ENCODE measurements around the gene ZC3H4. TPM values are rescaled to one million over a fixed set of nuclear protein-coding genes. Genes with fewer than 3 reads are reported as not detected.

ZC3H4 gene
- total and polyA plus RNA-seq, 8 donors, result 4.7 to 78.5 (median 20.2) TPM

GRCh38 chr19:47028195-47028601, 85.4 kb downstream of the ZC3H4 start:
- Histone ChIP-seq H3K36me3 (no peaks in the 10 kb centered on the region), H3K27ac (no peak overlapping the region), H3K4me3 (no peak overlapping the region), H3K9me3 (no peaks in the 10 kb centered on the region), H3K27me3 (peaks cover 9 to 97% (median 49%) of the 10 kb centered on the region in 3 donors), H3K4me1 (peaks cover 0 to 4% (median 3%) of the 10 kb centered on the region in 4 donors)
- TF ChIP-seq EP300 (IDR thresholded peaks at IDR 0.05) (no peak), POLR2AphosphoS5 (IDR thresholded peaks at IDR 0.05) (no peak), CTCF (IDR thresholded peaks at IDR 0.05) (no peak), POLR2A (IDR thresholded peaks at IDR 0.05) (no peak)
- peak in 1 of 2 donors; percentile 42 for DNase-seq
- 8 to 19% (median 12%) methylated on average over 14 of the region's 14 CpGs for WGBS, 5 donors
- intact Hi-C loops (cut with DNase I; ENCODE audit: low total_unique reads), result no loop called here

DNA sequence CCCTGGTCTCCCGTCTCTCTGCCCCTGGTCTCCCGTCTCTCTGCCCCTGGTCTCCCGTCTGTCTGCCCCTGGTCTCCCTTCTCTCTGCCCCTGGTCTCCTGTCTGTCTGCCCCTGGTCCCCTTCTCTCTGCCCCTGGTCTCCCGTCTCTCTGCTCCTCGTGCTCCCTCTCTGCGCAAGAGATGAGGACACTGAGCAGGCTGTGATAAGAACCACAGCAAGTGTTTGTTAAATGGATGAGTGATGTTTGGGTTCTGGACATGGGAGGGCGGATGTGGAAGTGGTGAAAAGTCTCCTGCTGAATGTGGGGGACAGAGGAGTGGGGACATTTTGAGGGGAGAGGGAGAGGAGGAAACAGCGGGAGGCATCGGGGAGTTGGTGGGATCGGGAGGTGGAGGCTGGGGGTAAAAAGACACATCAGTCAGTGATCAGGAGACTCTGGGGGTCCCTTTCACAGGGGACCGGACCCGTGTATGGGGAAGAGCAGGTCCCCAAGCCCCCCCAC, 85.9 kb downstream of the ZC3H4 start:
- no peak for TF ChIP-seq EP300 (IDR thresholded peaks at IDR 0.05)
- no peak for TF ChIP-seq CTCF (IDR thresholded peaks at IDR 0.05)
- no peak for TF ChIP-seq POLR2AphosphoS5 (IDR thresholded peaks at IDR 0.05)
- H3K27me3 ChIP-seq, result peaks cover 14 to 97% (median 55%) of the 10 kb centered on the region in 3 donors
- intact Hi-C loops (cut with DNase I; ENCODE audit: low total_unique reads), result no loop called here
- H3K4me3 ChIP-seq, result no peak overlapping the region
- WGBS, 5 donors, result 21 to 25% (median 22%) methylated on average over 9 to 12 of the region's 12 CpGs
- no peaks in the 10 kb centered on the region for H3K9me3 ChIP-seq
- no peaks in the 10 kb centered on the region for H3K36me3 ChIP-seq
- no peak overlapping the region for H3K27ac ChIP-seq
- H3K4me1 ChIP-seq, result peaks cover 0 to 9% (median 7%) of the 10 kb centered on the region in 4 donors
- DNase-seq, result no peak

DNA sequence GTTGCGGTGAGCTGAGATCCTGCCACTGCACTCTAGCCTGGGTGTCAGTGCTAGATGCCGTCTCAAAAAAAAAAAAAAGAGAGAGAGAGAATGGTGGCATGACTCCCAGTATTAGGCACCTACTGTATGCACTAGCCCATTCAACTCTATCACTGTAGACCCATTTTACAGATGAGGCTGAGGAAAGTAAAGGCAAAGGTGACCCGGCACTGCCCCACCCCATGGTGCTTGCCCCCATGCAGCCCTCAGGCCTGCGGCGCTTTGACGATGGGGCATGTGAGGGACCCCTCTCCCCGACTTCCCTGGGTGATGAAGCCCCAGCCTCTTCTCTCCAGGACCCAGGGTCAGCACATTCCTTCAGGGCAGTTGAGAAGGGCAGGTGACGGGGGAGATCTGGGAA, 86.7 kb downstream of the ZC3H4 start:
- H3K4me3 ChIP-seq, result no peak overlapping the region
- intact Hi-C loops (cut with DNase I; ENCODE audit: low total_unique reads), result no loop called here
- peaks cover 0 to 12% (median 9%) of the 10 kb centered on the region in 4 donors for H3K4me1 ChIP-seq
- no peak for DNase-seq
- peaks cover 14 to 97% (median 62%) of the 10 kb centered on the region in 3 donors for H3K27me3 ChIP-seq
- no peaks in the 10 kb centered on the region for H3K36me3 ChIP-seq
- 80 to 93% (median 88%) methylated on average over 8 of the region's 8 CpGs for WGBS, 5 donors
- TF ChIP-seq POLR2AphosphoS5 (IDR thresholded peaks at IDR 0.05), result no peak
- no peak for TF ChIP-seq EP300 (IDR thresholded peaks at IDR 0.05)
- no peak for TF ChIP-seq POLR2A (IDR thresholded peaks at IDR 0.05)
- no peak for TF ChIP-seq CTCF (IDR thresholded peaks at IDR 0.05)
- H3K9me3 ChIP-seq, result no peaks in the 10 kb centered on the region
- no peak overlapping the region for H3K27ac ChIP-seq

DNA sequence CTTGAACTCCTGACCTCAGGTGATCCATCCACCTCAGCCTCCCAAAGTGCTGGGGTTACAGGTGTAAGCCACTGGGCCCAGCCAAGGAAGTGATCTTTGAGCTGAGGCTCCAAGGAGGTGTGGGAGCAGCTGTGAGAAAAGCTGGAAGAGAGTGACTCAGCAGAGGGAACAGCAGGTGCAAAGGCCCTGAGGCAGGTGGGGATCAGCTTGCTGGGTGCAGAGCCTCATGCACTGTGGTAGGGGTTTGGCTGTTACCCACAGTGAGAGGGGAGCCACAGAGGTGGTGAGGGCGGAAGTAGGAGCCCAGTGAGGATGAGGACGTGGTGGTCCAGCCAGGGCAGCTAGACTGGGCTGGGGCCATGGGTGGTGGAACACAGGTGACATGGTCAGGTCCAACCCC, 87.4 kb downstream of the ZC3H4 start:
- TF ChIP-seq EP300 (IDR thresholded peaks at IDR 0.05), result no peak
- no peak for TF ChIP-seq CTCF (IDR thresholded peaks at IDR 0.05)
- TF ChIP-seq POLR2AphosphoS5 (IDR thresholded peaks at IDR 0.05), result no peak
- no peak for TF ChIP-seq POLR2A (IDR thresholded peaks at IDR 0.05)
- Histone ChIP-seq H3K36me3 (no peaks in the 10 kb centered on the region), H3K4me3 (no peak overlapping the region), H3K27me3 (peaks cover 14 to 97% (median 70%) of the 10 kb centered on the region in 3 donors), H3K27ac (no peak overlapping the region), H3K9me3 (no peaks in the 10 kb centered on the region), H3K4me1 (peaks cover 6 to 19% (median 16%) of the 10 kb centered on the region in 4 donors)
- no peak for DNase-seq
- intact Hi-C loops (cut with DNase I; ENCODE audit: low total_unique reads), result no loop called here
- WGBS, 5 donors, result 75 to 100% (median 91%) methylated on average over 2 of the region's 2 CpGs

All from stomach (tissue), 9 donors.